ENCODE results near the gene PPP1R3F.

PPP1R3F gene

DNA sequence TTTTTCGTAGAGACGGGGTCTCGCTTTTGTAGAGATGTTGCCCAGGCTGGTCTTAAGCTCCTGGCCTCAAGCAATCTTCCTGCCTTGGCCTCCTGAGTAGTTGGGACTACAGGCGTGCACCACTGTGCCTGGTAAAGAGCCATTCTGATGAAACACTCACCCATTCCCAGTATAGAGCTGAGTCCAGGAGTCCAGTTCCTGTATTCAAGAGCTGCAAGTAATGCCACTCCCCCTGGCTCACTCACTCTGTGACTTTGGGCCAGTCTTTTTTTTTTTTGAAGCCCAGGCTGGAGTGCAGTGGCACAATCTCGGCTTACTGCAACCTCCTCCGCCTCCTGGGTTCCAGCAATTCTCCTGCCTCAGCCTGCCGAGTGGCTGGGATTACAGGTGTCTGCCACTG, 30.9 kb upstream of the PPP1R3F start:
- no peak overlapping the region for H3K4me3 ChIP-seq (ENCODE audit: low read length)
- TF ChIP-seq ZNF274 (IDR thresholded peaks at IDR 0.05; ENCODE audit: low read depth, low read length), result no peak

DNA sequence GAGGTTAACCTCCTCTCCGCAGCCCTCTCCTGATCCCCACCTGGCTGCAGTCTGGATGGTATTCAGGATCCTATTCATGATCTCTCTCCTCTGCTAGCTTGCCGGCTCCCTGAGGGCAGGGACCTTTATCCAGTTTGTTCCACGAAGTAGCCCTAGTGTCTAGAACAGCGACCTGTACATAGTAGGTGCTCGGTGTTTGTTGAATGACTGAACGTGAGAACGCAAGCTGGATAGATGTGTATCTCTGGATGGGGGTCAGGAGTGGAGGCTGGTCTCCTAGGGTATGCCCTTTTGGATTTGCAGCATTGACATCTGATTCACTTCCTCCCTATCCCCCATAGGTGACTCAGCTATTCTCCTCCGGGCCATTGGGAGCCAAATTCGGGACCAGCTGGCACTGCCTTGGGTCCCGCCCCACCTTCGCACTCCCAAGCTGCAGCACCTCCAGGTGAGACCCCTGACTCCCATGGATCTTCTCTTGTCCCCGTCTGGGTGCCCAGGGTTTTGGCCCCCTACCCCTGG, 27.0 kb upstream of the PPP1R3F start:
- TF ChIP-seq ZNF274 (IDR thresholded peaks at IDR 0.05; ENCODE audit: low read depth, low read length), result no peak
- no peak overlapping the region for H3K4me3 ChIP-seq (ENCODE audit: low read length)

DNA sequence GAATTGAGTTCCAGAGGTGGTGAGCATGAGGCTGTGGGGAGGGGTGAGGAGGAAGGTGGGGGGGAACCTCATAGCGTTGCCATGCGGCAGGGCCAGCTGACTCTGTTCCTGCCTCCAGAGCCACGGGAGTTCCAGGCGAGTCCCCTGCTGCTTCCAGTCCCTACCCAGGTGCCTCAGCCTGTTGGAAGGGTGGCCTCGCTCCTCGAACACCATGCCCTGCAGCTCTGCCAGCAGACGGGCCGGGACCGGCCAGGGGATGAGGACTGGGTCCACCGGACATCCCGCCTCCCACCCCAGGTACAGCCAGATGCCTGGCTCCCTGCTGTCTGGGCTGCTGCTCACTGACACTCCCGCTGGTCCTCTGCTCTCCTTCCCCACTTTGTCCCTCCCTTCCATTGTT, 26.4 kb upstream of the PPP1R3F start:
- no peak for TF ChIP-seq ZNF274 (IDR thresholded peaks at IDR 0.05; ENCODE audit: low read depth, low read length)
- H3K4me3 ChIP-seq (ENCODE audit: low read length), result no peak overlapping the region

DNA sequence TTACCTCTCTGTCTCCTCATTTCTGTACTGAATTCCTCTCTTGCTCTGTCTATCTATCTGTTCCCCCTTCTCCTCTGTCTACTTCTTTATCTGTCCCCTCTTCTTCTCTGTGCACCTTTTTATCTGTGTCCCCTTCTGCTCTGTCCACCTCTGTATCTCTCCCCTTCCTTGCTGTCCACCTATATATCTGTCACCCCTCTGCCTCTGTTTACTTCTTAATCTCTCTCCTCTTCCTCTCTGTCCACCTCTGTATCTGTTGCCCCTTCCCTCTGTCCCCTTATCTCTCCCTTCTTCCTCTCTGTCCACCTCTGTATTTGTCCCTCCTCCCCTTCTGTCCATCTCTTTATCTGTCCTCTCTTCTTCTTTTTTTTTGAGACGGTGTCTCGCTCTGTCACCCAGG, 25.4 kb upstream of the PPP1R3F start:
- no peak overlapping the region for H3K4me3 ChIP-seq (ENCODE audit: low read length)
- TF ChIP-seq ZNF274 (IDR thresholded peaks at IDR 0.05; ENCODE audit: low read depth, low read length), result no peak

DNA sequence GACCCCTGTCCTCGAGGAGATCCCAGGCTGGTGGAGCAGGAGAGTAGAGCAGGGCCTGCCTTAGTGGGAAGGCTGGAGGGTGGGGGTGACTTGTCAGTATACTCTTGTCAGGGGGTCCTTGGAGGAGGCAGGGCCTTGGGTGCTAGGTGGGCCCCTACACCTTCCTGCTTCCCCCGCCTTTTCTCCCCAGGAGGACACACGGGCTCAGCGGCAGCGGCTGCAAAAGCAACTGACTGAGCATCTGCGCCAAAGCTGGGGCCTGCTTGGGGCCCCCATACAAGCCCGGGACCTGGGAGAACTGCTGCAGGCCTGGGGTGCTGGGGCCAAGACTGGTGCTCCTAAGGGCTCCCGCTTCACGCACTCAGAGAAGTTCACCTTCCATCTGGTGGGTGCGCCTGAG, 23.1 kb upstream of the PPP1R3F start:
- no peak overlapping the region for H3K4me3 ChIP-seq (ENCODE audit: low read length)
- no peak for TF ChIP-seq ZNF274 (IDR thresholded peaks at IDR 0.05; ENCODE audit: low read depth, low read length)

DNA sequence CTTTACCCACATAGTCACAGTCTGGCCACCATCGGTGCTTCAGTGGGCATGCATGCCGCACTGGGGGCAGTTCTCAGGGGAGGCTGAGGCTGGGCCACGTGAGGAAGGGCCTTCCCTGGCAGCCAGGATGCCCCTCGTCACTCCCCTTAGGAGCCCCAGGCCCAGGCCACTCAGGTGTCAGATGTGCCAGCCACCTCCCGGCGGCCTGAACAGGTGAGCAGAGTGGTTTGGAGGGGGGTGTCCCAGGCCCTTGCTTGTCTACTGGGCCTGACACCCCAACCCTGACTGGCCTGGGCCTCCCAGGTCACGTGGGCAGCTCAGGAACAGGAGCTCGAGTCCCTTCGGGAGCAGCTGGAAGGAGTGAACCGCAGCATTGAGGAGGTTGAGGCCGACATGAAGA, 22.2 kb upstream of the PPP1R3F start:
- no peak for TF ChIP-seq ZNF274 (IDR thresholded peaks at IDR 0.05; ENCODE audit: low read depth, low read length)
- H3K4me3 ChIP-seq (ENCODE audit: low read length), result no peak overlapping the region

DNA sequence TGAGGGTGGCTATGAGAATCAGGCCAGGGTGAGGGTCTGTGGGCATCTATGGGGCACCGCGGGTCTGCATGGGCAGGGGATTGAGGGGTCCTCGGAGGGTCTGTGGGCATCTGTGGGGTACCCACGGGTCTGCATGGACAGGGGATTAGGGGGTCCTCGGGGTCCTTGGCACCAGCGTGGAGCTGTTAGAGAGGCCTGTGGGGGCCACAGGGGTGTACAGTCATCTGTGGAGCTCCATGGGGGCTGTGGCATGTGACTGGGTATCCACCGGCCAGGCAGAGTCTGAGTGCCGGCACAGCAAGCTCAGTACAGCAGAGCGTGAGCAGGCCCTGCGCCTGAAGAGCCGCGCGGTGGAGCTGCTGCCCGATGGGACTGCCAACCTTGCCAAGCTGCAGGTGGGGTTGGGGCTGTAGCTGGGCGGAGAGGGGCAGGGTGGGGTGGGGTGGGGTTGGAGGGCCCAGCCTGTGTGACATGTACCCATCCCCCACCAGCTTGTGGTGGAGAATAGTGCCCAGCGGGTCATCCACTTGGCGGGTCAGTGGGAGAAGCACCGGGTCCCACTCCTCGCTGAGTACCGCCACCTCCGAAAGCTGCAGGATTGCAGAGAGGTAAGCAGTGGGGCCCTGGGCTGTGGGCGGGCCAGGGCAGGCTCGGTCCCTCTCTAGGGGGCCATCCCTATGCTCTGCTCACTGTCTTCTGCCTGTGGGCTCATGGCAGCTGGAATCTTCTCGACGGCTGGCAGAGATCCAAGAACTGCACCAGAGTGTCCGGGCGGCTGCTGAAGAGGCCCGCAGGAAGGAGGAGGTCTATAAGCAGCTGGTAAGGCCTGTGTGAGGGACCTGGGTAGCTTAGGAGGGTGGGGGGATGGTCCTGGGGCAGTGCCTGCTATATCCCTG, 21.4 kb upstream of the PPP1R3F start:
- no peak for TF ChIP-seq ZNF274 (IDR thresholded peaks at IDR 0.05; ENCODE audit: low read depth, low read length)
- H3K4me3 ChIP-seq (ENCODE audit: low read length), result no peak overlapping the region

DNA sequence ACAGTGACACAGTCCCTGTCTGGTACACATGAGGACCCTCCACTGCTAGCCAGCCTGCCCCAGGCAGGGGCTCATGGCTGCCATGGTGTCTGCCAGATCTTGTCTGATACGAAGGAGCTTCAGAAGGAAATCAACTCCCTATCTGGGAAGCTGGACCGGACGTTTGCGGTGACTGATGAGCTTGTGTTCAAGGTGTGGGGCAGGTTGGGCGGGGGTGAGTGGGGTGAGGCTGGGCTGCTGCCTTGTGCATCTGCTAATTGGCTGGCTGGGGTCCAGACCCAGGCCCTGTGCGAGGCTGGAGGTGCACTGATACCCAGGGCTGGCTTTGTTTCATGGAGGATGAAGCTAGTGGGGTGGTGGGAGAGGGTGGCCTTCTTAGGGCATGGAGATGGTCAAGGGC, 20.5 kb upstream of the PPP1R3F start:
- TF ChIP-seq ZNF274 (IDR thresholded peaks at IDR 0.05; ENCODE audit: low read depth, low read length), result no peak
- no peak overlapping the region for H3K4me3 ChIP-seq (ENCODE audit: low read length)

DNA sequence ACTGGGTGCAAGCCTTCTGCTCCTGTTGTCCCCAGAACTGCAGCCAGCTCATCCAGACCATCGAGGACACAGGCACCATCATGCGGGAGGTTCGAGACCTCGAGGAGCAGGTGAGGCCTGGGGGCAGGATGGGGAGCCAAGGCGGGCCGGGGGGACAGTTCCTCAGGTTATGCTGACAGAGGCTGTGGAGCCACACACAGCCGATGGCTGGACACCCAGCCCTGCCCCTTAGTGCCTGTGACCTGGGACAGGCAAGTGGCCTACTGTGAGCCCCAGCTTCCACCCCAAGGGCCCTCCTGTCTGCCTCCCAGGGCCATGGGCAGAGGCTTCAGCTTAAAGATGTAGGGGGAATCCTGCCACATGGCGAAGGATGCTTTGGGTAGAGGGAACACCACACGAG, 20.0 kb upstream of the PPP1R3F start:
- H3K4me3 ChIP-seq (ENCODE audit: low read length), result no peak overlapping the region
- no peak for TF ChIP-seq ZNF274 (IDR thresholded peaks at IDR 0.05; ENCODE audit: low read depth, low read length)

DNA sequence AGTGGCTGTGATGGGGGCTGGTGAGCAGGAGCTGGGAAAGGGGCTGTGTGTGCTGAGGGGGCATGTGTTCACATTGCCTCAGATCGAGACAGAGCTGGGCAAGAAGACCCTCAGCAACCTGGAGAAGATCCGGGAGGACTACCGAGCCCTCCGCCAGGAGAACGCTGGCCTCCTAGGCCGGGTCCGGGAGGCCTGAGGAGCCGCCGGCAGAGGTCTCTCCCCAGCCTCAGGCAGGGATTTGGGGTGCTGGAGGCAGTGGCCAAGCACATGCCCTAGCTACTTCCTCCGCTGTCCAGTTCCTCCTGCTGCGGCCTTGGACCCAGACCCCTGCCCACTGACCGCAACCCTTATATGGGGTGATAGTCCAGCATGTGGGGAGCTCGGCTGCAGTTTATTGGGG, 19.5 kb upstream of the PPP1R3F start:
- no peak for TF ChIP-seq ZNF274 (IDR thresholded peaks at IDR 0.05; ENCODE audit: low read depth, low read length)

DNA sequence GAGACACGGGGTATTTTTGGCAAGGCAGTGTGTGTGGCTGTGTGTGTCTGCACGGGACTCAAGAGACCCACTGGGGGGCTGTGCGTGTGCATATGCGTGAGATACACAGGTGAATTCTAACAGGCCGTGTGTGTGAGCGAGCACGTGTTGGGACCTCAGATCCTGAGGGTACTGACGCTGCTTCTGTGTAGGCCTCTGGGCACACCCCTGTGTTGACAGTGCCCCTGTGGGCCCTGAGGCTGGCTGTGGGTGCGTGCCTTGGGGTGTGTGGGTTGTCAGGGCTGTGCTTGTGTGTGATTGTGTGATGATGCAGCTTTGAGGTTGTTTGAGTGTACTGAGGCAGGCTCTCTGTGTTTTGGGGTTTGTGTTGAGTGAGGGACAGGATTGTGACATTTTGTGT, 19.0 kb upstream of the PPP1R3F start:
- no peak for TF ChIP-seq ZNF274 (IDR thresholded peaks at IDR 0.05; ENCODE audit: low read depth, low read length)
- no peak overlapping the region for H3K4me3 ChIP-seq (ENCODE audit: low read length)

More for the DNA sequence above, 19.5 kb upstream of the PPP1R3F start:
- no peak overlapping the region for H3K4me3 ChIP-seq (ENCODE audit: low read length)

DNA sequence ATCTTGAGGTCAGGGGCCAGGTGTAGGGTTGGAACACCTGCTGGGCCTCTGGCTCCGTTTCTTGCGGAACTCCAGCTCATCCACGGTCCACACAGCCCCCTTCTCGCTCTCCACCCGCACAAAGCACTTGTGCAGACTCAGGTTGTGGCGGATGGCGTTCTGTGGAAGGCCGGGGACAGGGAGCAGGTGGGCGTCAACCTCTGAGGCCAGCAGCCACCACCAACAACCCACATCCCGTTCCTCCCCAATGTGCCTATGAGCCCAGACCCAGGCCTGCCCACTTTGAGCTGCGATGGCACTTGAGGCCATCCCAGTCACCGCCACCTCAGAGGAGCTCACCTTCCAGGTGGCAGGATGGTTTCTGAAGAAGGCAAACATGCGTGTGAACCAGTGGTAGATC, 18.3 kb upstream of the PPP1R3F start:
- no peak for TF ChIP-seq ZNF274 (IDR thresholded peaks at IDR 0.05; ENCODE audit: low read depth, low read length)
- H3K4me3 ChIP-seq (ENCODE audit: low read length), result no peak overlapping the region

DNA sequence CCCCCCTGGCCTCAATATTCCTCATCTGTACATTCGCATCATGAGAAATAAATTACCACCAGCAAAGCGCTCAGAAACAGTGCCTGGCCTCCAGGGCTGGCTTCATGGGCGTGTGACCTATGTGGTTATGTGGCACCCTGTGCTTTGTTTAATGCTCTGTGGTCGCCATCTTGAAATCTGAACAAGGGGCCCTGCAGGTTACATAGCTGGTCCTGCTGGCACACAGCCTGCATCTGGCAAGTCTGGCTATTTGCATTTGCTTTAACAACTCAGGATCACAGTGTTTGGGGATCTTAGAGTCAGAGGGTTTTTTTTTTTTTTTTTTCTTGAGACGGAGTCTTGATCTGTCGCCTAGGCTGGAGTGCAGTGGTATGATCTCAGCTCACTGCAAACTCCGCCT, 15.0 kb upstream of the PPP1R3F start:
- TF ChIP-seq ZNF274 (IDR thresholded peaks at IDR 0.05; ENCODE audit: low read depth, low read length), result no peak
- no peak overlapping the region for H3K4me3 ChIP-seq (ENCODE audit: low read length)

DNA sequence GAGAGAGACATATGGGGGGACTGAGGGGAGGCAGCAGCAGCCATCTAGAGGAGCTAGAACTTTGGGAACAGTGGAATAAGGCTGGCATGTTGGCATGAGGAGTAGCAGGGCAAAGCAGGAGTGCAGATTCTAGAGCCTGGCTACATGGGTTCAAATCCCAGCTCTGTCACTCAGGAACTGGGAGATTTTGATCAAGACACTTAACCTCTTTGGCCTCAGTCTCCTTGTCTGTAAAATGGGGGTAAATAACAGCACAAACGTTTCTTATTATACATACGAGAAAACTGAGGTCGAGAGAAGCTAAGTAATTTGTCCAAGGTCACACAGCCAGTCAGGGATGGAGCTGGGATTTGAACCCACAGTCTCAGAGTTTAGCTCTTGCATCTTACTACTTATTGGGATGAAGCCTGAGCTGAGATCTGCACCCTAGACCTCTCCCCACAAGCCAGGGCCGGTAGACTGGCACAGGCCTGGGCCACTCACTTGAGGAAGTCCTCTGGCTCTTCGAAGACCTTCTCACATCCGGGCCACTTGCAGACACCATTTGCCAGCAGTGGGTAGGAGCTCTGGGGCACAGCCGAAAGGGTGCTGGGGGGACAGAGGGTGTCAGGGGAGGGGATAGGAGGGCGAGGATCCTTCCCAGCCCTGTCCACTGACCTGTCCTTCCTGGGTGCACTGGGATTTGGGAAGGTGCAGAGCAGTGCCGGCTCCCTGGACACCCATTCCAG, 13.2 kb upstream of the PPP1R3F start:
- no peak for TF ChIP-seq ZNF274 (IDR thresholded peaks at IDR 0.05; ENCODE audit: low read depth, low read length)
- no peak overlapping the region for H3K4me3 ChIP-seq (ENCODE audit: low read length)
